K562 (cell line): ENCODE results near the gene FAM118B. TPM values are rescaled to one million over a fixed set of nuclear protein-coding genes. Genes with fewer than 3 reads are reported as not detected.

Source experiments
- ATAC-seq: fragments of 200-7000 bp; cut with Tn5 transposase; 3 replicates; pipeline ENCODE4 v1.9.1; 2020; ENCODE audit warnings: moderate library complexity
- BruUV-seq: library from RNA; stranded (reverse); fragments of 400-500 nt; replicated peaks from 2 replicates; lab custom pipeline; 2021; lab: Mats Ljungman, UMichigan
- CTCF ChIA-PET: fragments of 300-600 bp; formaldehyde crosslinking; extraction: SDS; loops from one replicate; lab custom pipeline; 2021; ENCODE audit warnings: low intra/inter-chr PET ratio; lab: Yijun Ruan, JAX
- POLR2A ChIA-PET: fragments of 300-600, 350-650 bp; sonication (Branson Sonifier 250); formaldehyde crosslinking; extraction: SDS; loops from one replicate; lab custom pipeline; 2021; ENCODE audit warnings: antibody characterized with exemption, inconsistent platforms; lab: Yijun Ruan, JAX
- DNase-seq, 4 experiments: peaks; one replicate each; pipeline versions ENCODE4 v3.0.0 to v3.0.0-alpha.2; 2011 to 2018; ENCODE audit warnings: low spot score in 3 of 4, mixed read lengths in 3 of 4; ENCODE audit errors: extremely low read depth in 1 of 4
- FAIRE-seq: peaks from 2 replicates; lab custom pipeline; 2011; peaks lifted over from hg19 to GRCh38; lab: Jason Lieb, UNC
- H2AFZ ChIP-seq: 2 replicates; pipeline ENCODE4 v1.6.0; 2011; ENCODE audit warnings: low read depth, low read length, control low read depth, inconsistent platforms
- H3K27ac ChIP-seq: fragments of 200-600 bp; 3 replicates; pipeline ENCODE4 v1.8.0; 2011; ENCODE audit warnings: low read depth, mild to moderate bottlenecking, control low read depth, inconsistent platforms, low read length, moderate library complexity, mixed read lengths; ENCODE audit errors: extremely low read depth
- H3K27me3 ChIP-seq, 2 experiments: fragments of 300-600 bp in 1 of 2; 2 replicates in 1 of 2; 3 replicates in 1 of 2; pipeline versions ENCODE4 v1.6.0 to v1.8.0; 2011; ENCODE audit warnings: inconsistent platforms in 2 of 2, low read length in 2 of 2, mild to moderate bottlenecking in 1 of 2, mixed read lengths in 1 of 2, moderate library complexity in 1 of 2; ENCODE audit not compliant: control insufficient read depth in 2 of 2, insufficient read depth in 2 of 2
- H3K36me3 ChIP-seq: fragments of 300-600 bp; 3 replicates; pipeline ENCODE4 v1.8.0; 2011; ENCODE audit warnings: mild to moderate bottlenecking, low read length, inconsistent platforms; ENCODE audit not compliant: control insufficient read depth, insufficient read depth
- H3K4me1 ChIP-seq, 2 experiments: fragments of 200-600 bp in 1 of 2; replicated peaks in 1 of 2; 2 replicates in 1 of 2; 3 replicates in 1 of 2; pipeline versions ENCODE4 v1.5.1 to v1.8.0; 2011; ENCODE audit warnings: inconsistent platforms in 2 of 2, low read length in 2 of 2, mild to moderate bottlenecking in 1 of 2, mixed read lengths in 1 of 2, moderate library complexity in 1 of 2; ENCODE audit not compliant: control insufficient read depth in 2 of 2, insufficient read depth in 2 of 2
- H3K4me2 ChIP-seq: 2 replicates; pipeline ENCODE4 v1.6.1; 2011; ENCODE audit warnings: low read length, control low read depth, inconsistent platforms, mixed read lengths; ENCODE audit not compliant: insufficient read depth
- H3K4me3 ChIP-seq: fragments of 200-600 bp; sonication (generic), shearing (Covaris generic); 2 replicates; pipeline ENCODE4 v1.5.1; 2016; ENCODE audit warnings: control low read depth, inconsistent platforms
- H3K79me2 ChIP-seq: fragments of 200-600 bp; 3 replicates; pipeline ENCODE4 v1.8.0; 2011; ENCODE audit warnings: low read length, inconsistent platforms; ENCODE audit not compliant: control insufficient read depth, insufficient read depth
- H3K9ac ChIP-seq, 2 experiments: 2 replicates each; pipeline versions ENCODE4 v1.6.0 to v1.6.1; 2011; ENCODE audit warnings: low read depth in 2 of 2, low read length in 2 of 2, control low read depth in 1 of 2, inconsistent platforms in 1 of 2, mild to moderate bottlenecking in 1 of 2, mixed read lengths in 1 of 2; ENCODE audit not compliant: insufficient read depth in 1 of 2
- H3K9me1 ChIP-seq: one replicate; pipeline ENCODE4 v1.6.0; 2011; ENCODE audit warnings: inconsistent platforms, mild to moderate bottlenecking, low read length, moderate library complexity; ENCODE audit not compliant: control insufficient read depth, insufficient read depth
- H3K9me3 ChIP-seq: replicated peaks from 2 replicates; pipeline ENCODE4 v1.5.1; 2011; ENCODE audit warnings: low read depth, low read length, inconsistent platforms; ENCODE audit not compliant: control insufficient read depth, insufficient read depth
- H4K20me1 ChIP-seq: replicated peaks from 2 replicates; pipeline ENCODE4 v1.6.1; 2011; ENCODE audit warnings: low read length, inconsistent platforms, mixed read lengths; ENCODE audit not compliant: control insufficient read depth, insufficient read depth
- CREB1 ChIP-seq, 2 experiments: sonication (generic) in 1 of 2; formaldehyde crosslinking in 1 of 2; IDR thresholded peaks; 2 replicates each; pipeline versions ENCODE4 v1.6.1 to v1.8.0; 2012 to 2022; ENCODE audit warnings: inconsistent platforms in 1 of 2, mild to moderate bottlenecking in 1 of 2, missing genetic modification reagents in 1 of 2, moderate library complexity in 1 of 2
- CREM ChIP-seq: IDR thresholded peaks from 2 replicates; pipeline ENCODE4 v1.6.1; 2014; ENCODE audit warnings: antibody characterized with exemption, low read depth
- MIER1 ChIP-seq: fragments of 450-650 bp; IDR thresholded peaks from 2 replicates; pipeline ENCODE4 v1.6.1; 2016; ENCODE audit warnings: antibody characterized with exemption, mild to moderate bottlenecking, low read depth
- MTA2 ChIP-seq: fragments of 450-650 bp; IDR thresholded peaks from 2 replicates; pipeline ENCODE4 v1.6.1; 2016; ENCODE audit warnings: low read depth
- NR3C1 ChIP-seq: sonication (generic); formaldehyde crosslinking; IDR thresholded peaks from 2 replicates; pipeline ENCODE4 v1.8.1; 2022; ENCODE audit warnings: missing genetic modification reagents
- PHF20 ChIP-seq: fragments of 450-650 bp; IDR thresholded peaks from 2 replicates; pipeline ENCODE4 v1.6.1; 2018; ENCODE audit not compliant: partially characterized antibody
- PPARD ChIP-seq: fragments of 250-450 bp; sonication (Bioruptor Pico); IDR thresholded peaks from 2 replicates; pipeline ENCODE4 v1.8.0; 2022; ENCODE audit warnings: inconsistent platforms, mild to moderate bottlenecking, moderate library complexity
- PRMT5 ChIP-seq: sonication (generic); formaldehyde crosslinking; IDR thresholded peaks from 2 replicates; pipeline ENCODE4 v1.5.0; 2020; ENCODE audit warnings: missing genetic modification reagents
- PTTG1 ChIP-seq: fragments of 450-650 bp; IDR thresholded peaks from 2 replicates; pipeline ENCODE4 v1.6.1; 2016; ENCODE audit warnings: low read depth, mild to moderate bottlenecking, missing genetic modification characterization, missing compliant biosample characterization
- SREBF2 ChIP-seq: sonication (generic); formaldehyde crosslinking; IDR thresholded peaks from 2 replicates; pipeline ENCODE4 v1.4.0; 2020; ENCODE audit warnings: mild to moderate bottlenecking, missing genetic modification reagents
- ZNF121 ChIP-seq: sonication (generic); formaldehyde crosslinking; conservative IDR thresholded peaks from 2 replicates; pipeline ENCODE4 v1.8.0; 2022; ENCODE audit warnings: missing genetic modification reagents
- ZNF23 ChIP-seq: fragments of 250-450 bp; sonication (Bioruptor Pico); IDR thresholded peaks from 2 replicates; pipeline ENCODE4 v1.4.0; 2020; ENCODE audit warnings: mild to moderate bottlenecking
- WGBS: fragments of 100-300 bp; shearing (Covaris generic); methylation state at CpG from one replicate; pipeline ENCODE4 v1.1.6; 2016; ENCODE audit warnings: low coverage, mixed read lengths; ENCODE audit not compliant: insufficient coverage; ENCODE audit errors: missing lambda C conversion rate; 5-methylcytosine and 5-hydroxymethylcytosine counted together
- in situ Hi-C: fragments of 300-500 bp; cut with MboI; formaldehyde crosslinking; loops from 4 replicates; pipeline ENCODE4 v1.15.0; 2018; ENCODE audit warnings: inconsistent platforms, mixed read lengths
- intact Hi-C: fragments of 100-400 bp; cut with micrococcal nuclease; formaldehyde crosslinking; loops from 2 replicates; pipeline ENCODE4 v1.14.2; 2022
- polyA plus RNA-seq, 8 experiments: library from polyadenylated mRNA; depleted of rRNA in 4 of 8; stranded (reverse) in 5 of 8; unstranded in 3 of 8; fragments of >200 nt; fragmentation: Nextera tagmentation in 2 of 8; fragmentation: Illumina TruSeq in 1 of 8; extraction: Ambion mirVana in 2 of 8; extraction: Trizol in 1 of 8; gene quantifications; 2 replicates each; pipeline versions ENCODE4 v1.2.1 to v1.2.3, GENCODE V29; 2011 to 2014; ENCODE audit warnings: inconsistent platforms in 1 of 8, missing spikeins in 1 of 8
- total RNA-seq, 7 experiments: library from RNA; depleted of rRNA in 6 of 7; stranded (reverse); fragments of >200 nt in 6 of 7; fragmentation: Illumina TruSeq in 2 of 7; extraction: Trizol in 2 of 7; gene quantifications; 2 replicates each; pipeline versions ENCODE4 v1.2.1 to v1.2.3, GENCODE V29; 2011 to 2021; ENCODE audit warnings: low replicate concordance in 1 of 7

FAM118B gene
- total and polyA plus RNA-seq, 9 of the 15 experiments (the other 6 are each of a cell fraction or from before 2014, with no cell fraction given), result 12.0 to 49.0 (median 22.1) TPM

DNA sequence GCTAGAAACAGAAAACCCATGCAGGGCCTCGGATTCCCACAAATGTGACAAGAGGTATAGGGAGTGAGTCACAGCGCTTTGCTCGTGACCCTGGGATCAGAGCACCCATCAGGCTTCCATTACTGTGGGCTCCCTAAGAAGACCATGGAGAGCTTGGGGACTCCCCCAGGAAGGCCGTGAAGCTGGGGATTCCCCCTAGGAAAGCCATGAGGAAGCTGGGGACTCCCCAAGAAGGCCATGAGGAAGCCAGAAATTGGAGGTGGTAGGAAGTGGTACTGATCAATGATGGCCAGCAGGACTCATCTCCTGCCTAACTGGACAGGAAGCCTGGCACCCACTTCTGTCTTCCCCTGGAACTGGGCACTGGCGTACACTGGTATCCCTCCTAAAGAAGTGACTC lies 82.1 kb downstream of the FAM118B start:
- Histone ChIP-seq H3K79me2 (no peaks in the 10 kb centered on the region), H3K4me2 (no peak overlapping the region), H3K9ac (no peak overlapping the region; a peak in 1 of 4 replicates), H3K27ac (no peak overlapping the region), H4K20me1 (no peaks in the 10 kb centered on the region), H3K27me3 (no peaks in the 10 kb centered on the region), H3K9me1 (no peaks in the 10 kb centered on the region), H3K4me1 (no peaks in the 10 kb centered on the region; a peak in 1 of 5 replicates), H3K4me3 (no peak overlapping the region), H2AFZ (no peak overlapping the region), H3K9me3 (no peaks in the 10 kb centered on the region), H3K36me3 (peaks cover 18% of the 10 kb centered on the region; the same call in 1 of the 3 replicates)
- BruUV-seq, result no TSS peak
- no peak for TF ChIP-seq PTTG1
- TF ChIP-seq ZNF23, result no peak
- TF ChIP-seq PPARD (CRISPR knock-in tag), result no peak
- no peak for TF ChIP-seq PHF20
- TF ChIP-seq SREBF2 (CRISPR knock-in tag), result no peak
- no peak for TF ChIP-seq MIER1
- no peak for TF ChIP-seq ZNF121
- no peak for TF ChIP-seq NR3C1
- no peak for TF ChIP-seq MTA2
- CTCF ChIA-PET, result no interaction called here
- intact Hi-C loops (no loop called here), in situ Hi-C loops (no loop called here)
- FAIRE-seq, result no peak
- 70% methylated on average over 5 of the region's 5 CpGs for WGBS
- POLR2A ChIA-PET, result no interaction called here
- no peak for DNase-seq
- no peak for ATAC-seq

GRCh38 chr11:126297004-126297403 lies 85.4 kb downstream of the FAM118B start:
- intact Hi-C loops (no loop called here), in situ Hi-C loops (no loop called here)
- no peak overlapping the region for H2AFZ ChIP-seq
- WGBS, result 25% methylated on average over 2 of the region's 2 CpGs
- ATAC-seq, result peak; percentile 64
- BruUV-seq, result no TSS peak
- H3K9me1 ChIP-seq, result no peaks in the 10 kb centered on the region
- no peak for DNase-seq
- H3K9me3 ChIP-seq, result no peaks in the 10 kb centered on the region
- no peaks in the 10 kb centered on the region for H4K20me1 ChIP-seq
- POLR2A ChIA-PET, result no interaction called here
- no peak overlapping the region for H3K4me3 ChIP-seq
- 0 out of 3 replicates have a peak, but pooled peaks cover 13% of the 10 kb centered on the region for H3K36me3 ChIP-seq
- CTCF ChIA-PET, result no interaction called here
- H3K4me2 ChIP-seq, result no peak overlapping the region
- no peaks in the 10 kb centered on the region for H3K79me2 ChIP-seq
- no peak overlapping the region for H3K27ac ChIP-seq
- TF ChIP-seq CREB1 (IDR thresholded peaks at IDR 0.05), result peak; percentile 50; the same call in 1 of the 2 replicates
- no peak for TF ChIP-seq CREB1 (CRISPR knock-in tag; IDR thresholded peaks at IDR 0.05)
- TF ChIP-seq PRMT5 (CRISPR knock-in tag), result no peak
- TF ChIP-seq CREM, result 0 out of 2 replicates have a peak, but pooled peaks have one; percentile 9
- H3K27me3 ChIP-seq, result no peaks in the 10 kb centered on the region
- no peaks in the 10 kb centered on the region; a peak in 1 of 5 replicates for H3K4me1 ChIP-seq
- FAIRE-seq, result no peak
- no peak overlapping the region for H3K9ac ChIP-seq
